HG03025 (cell line): ENCODE data around the gene FEV.

Source experiments
- ATAC-seq: cut with Tn5 transposase; IDR thresholded peaks from one replicate; pipeline ENCODE4 v1.9.1; 2021; ENCODE audit warnings: mild to moderate bottlenecking, moderate library complexity; ENCODE audit not compliant: unreplicated experiment, low FRiP score

The FEV gene

GRCh38 chr2:218985021-218985324, at the start of gene FEV:
TSS of gene FEV (minus strand) at chr2:218985184. CDS start at chr2:218985075, 109 bp downstream.
- no peak for ATAC-seq

GRCh38 chr2:219032051-219032745, 47.2 kb upstream of the FEV start:
- ATAC-seq, result no peak

- no peak for ATAC-seq
Observed at GRCh38 chr2:219031005-219031738, 46.2 kb upstream of the FEV start.

GRCh38 chr2:219030177-219030940, 45.4 kb upstream of the FEV start:
- ATAC-seq, result no peak

- ATAC-seq, result no peak
Observed at GRCh38 chr2:219029829-219030165, 44.8 kb upstream of the FEV start.

GRCh38 chr2:219028996-219029828, 44.2 kb upstream of the FEV start:
- no peak for ATAC-seq

GRCh38 chr2:219028141-219028540, 43.2 kb upstream of the FEV start:
- no peak for ATAC-seq

GRCh38 chr2:219027511-219028055, 42.6 kb upstream of the FEV start:
- ATAC-seq, result no peak

GRCh38 chr2:219026946-219027345, 42.0 kb upstream of the FEV start:
- ATAC-seq, result no peak

- no peak for ATAC-seq
Observed at GRCh38 chr2:219025637-219026585, 40.9 kb upstream of the FEV start.

- ATAC-seq, result no peak
Observed at GRCh38 chr2:219024059-219024458, 39.1 kb upstream of the FEV start.

- no peak for ATAC-seq
Observed at GRCh38 chr2:219023045-219023605, 38.1 kb upstream of the FEV start.

- no peak for ATAC-seq
Observed at GRCh38 chr2:219022616-219023015, 37.6 kb upstream of the FEV start.

- no peak for ATAC-seq
Observed at GRCh38 chr2:219022041-219022440, 37.1 kb upstream of the FEV start.

- no peak for ATAC-seq
Observed at GRCh38 chr2:219021591-219021990, 36.6 kb upstream of the FEV start.

GRCh38 chr2:219020604-219021365, 35.8 kb upstream of the FEV start:
- no peak for ATAC-seq

GRCh38 chr2:219019436-219019835, 34.5 kb upstream of the FEV start:
- no peak for ATAC-seq

GRCh38 chr2:219018726-219019125, 33.7 kb upstream of the FEV start:
- no peak for ATAC-seq
